GM18907 (cell line): ENCODE results near the gene MPHOSPH10.
A peak's percentile ranks its signal among the peaks of the same experiment; 100 is the strongest.
"Not testable (repeated sequence)": the region's sequence is repeated elsewhere in the genome, so short reads cannot be mapped to it uniquely, and the experiment has no call there.

ENCODE experiments used
- ATAC-seq: cut with Tn5 transposase; IDR thresholded peaks from one replicate; pipeline ENCODE4 v1.9.1; 2021; ENCODE audit warnings: mild to moderate bottlenecking, moderate library complexity; ENCODE audit not compliant: unreplicated experiment

The MPHOSPH10 gene

DNA sequence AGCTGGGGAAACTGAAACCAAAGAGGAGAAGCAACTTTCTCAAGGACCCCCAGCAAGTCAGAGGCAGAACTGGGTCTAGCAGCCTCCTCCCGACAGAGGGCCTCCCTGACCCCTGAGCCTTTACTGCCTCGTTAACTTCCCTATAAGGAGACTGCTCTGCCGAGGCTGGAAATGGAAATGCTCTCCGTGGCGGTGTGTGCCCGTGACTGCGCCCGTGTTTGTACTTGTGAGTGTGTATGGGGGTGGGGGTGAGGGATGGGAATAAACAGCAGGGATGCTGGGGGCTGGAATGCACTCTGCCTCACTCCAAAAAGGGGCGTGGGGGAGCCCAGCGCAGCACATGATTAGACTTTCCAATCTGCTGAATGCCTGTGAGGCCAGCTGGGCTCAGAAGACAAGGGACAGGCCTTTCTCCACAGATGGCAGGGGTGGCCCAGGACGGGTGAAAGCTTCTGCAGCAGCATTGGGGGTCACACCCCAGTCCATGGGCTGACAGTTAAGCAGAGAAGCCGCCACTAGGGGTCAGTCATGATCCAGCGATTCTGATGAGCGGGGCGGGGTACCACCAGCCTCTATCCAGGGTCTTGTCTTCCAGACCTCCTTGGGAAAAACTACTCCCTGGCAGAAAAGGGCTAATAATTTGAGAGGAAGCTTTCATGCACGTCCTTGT lies 26.8 kb downstream of the MPHOSPH10 start:
- ATAC-seq = peak; percentile 56

DNA sequence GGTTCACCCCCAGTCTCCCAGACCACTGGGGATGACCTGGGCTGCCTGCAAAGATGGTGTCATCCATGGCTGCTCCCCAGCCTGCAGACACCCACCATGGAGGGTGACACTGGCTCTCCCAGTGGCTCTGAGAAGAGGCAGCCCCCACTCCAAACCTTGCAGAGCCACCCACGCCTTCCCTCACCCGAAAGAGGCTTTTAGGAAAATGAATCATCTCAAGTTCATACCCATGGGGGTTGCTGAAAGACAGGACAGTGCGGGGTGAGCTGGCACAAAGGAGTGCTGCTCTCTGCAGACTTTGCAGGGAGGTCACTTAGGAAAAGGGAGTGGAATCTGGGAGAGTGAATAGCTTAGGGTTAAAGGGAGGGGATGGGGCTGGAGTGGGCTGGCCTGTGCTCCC lies 36.4 kb downstream of the MPHOSPH10 start:
- no peak for ATAC-seq

DNA sequence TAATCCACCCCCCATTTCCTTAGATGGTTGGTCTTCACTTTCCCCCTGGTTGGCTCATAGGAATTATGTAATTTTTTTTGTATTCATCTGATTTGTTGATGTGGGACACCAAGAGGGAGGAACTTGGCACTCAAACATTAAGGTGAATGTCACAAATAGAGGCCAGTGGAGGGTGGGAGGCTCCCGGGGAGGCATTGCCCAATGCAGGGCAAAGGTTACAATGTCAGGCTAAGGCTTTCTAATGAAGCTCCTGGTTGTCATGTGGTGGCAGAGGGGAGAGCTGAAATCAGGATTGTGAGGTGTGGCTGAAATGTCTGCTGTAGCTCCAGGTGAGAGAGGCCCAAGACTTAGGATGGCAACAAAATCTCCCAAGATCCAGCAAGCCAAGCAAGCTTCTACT lies 42.7 kb downstream of the MPHOSPH10 start:
- ATAC-seq = no peak

DNA sequence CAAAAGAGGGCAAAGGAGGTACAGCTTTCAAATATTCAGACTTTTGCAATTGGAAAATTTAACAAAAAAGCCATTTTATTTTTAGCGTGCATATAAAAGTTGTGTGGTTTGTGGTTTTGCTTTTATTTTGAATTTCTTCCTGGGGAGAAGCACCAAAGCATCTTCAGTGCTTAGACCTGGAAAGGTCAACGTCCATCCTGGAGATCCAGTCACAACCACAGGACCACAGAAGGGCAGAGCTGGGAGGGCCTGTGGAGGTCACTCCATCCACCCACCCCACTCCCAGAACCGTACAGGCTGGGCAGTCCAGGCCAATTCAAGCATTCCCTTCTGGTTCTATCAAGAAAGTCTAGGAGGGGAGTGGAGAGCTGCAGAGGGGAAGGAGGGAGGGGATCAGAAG lies 43.8 kb downstream of the MPHOSPH10 start:
- ATAC-seq = no peak

DNA sequence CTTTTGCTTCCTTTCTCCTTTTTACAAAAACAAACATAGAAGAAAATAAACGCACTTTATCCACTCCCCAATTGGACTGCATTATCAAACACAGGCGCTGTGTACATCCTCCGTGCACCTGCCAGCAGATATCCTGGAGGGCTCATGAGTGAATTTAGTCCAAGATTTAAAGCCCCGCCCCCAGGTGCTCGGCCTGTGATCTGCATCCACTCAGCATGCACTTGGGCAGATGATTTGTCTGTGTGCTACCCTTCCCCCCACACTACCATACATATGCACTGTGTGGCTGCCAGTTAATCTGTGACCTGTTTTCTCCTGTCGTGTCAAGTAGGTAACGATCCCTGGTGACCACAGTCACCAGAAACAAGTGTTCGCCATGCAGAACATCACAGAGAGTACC lies 48.4 kb downstream of the MPHOSPH10 start:
- not testable (repeated sequence) for ATAC-seq

DNA sequence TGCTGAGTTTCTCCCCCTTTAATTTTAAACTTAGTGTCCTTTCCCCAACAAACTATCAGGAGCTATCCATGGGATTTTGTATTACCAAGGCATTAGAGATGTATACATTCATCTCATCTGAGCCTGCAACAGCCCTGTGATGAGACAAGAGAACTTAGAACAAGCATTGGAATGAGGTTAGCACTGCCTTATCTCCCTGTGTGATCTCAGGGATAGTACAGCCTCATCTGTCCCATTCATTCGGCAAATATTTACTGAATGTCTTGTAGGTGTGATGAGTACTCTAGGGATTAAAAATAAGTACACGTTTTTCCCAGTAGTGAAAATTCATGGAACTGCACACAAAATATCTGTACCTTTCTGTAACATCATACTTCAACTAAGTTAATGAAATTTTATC lies 50.9 kb downstream of the MPHOSPH10 start:
- no peak for ATAC-seq

DNA sequence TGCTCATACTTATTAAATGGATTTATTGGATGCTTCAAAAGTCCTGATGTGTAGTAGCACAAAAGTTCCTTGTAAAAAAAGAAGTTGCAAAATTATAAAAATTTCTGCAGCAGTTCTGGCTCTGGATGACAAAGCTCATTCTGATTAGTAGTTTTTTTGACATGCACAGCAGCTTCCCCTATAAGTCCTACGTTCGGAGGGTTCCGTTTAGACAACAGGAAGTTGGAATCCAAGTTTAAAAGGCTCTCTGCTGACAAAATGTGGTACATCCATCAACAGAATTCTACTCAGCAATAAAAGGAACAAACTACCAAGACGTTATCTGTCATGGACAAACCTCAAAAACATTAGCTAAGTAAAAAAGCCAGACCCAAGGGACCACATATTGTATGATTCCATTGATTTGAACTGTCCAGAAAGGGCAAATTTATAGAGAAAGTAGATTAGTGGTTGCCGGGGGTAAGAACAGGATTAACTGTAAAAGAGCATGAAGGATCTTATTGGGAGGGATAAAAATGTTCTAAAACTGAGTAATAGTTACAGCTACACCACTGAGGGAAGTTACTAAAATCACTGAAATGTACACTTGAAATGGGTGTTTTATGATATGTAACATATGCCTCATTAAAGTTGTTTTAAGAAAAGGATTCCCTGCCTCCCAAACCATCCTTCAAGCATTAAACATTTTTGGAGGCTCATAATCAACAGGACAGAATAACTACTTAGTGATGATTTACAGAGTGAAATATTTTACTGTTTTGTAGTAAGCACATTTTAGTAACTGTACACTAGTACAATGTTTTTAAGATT lies 53.1 kb downstream of the MPHOSPH10 start:
- not testable (repeated sequence) for ATAC-seq

DNA sequence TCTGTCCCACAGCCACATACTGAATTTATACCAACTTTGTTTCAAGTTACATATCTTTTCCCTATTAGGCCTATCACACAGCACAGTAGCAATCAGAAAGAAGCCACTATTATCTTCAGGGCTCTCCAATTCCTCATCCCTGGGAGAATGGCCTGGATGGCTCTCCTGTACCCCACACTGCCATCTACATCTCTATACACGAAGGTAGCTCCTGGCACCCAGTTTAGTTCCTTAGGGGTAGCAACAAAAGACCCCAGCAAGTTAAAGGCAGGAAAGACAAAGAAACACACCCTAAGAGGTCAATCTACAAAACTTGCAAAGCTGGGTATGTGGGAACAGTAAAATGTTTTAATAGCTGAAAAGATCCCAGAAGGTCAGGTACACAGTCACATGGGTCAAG lies 56.5 kb downstream of the MPHOSPH10 start:
- ATAC-seq = no peak

DNA sequence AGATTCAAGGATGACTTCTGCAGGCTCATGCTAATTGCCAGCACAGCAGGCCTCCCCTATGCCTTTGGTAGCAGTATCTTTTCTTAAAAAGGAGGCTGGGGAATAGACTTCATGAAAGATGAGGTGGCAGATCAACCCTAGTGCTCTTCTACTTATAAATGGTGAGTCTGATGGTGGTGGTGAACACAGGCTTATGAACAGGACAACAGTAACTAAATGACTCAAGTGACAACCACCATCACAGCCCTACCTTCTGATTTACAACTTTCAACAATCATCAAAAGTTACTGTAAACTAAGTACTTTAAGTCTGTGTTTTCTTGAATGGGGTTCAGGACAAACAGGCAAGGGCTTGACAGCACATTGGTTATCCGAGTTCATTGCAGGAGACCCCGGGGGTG lies 57.2 kb downstream of the MPHOSPH10 start:
- ATAC-seq = no peak

DNA sequence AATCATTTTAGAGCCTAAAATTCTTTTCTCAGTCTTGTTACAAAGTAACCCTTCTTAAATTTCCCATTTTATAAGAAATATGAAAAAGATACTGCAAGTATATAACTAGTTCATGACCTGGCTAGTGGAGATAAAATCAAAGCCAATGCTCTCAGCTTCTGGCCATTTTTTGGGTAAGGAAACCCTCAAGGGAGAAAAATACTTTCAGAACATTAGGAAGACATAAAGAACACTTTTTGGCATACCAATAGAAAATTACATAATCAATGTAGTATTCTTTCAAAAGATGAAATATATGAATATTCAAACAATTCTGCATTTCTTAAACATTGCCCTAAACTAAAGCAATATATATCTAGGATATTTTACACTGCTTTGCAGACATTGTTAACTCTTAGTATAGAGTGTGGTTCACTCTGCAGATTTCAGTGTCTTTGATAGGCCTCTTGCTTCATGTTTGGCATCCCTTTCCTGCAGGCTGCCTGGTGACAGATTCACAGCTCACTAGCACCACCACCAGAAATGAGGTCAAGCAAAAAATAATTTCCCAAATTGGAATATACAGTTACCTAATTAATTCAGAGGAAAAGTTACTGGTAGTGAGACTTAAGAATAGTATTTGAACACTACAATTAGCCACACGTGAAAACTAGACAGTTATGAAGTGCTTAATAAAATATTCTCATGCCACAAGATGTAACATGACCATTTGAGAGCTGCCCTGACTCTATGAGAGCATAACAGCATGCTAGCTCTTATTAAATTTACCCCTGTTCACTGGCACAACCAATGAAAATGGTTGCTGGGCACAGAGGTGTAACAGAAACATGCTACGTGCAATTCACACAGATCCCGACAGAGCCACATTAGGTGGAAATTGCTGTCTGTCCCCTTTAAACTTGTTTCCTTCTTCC lies 60.5 kb downstream of the MPHOSPH10 start:
- no peak for ATAC-seq

DNA sequence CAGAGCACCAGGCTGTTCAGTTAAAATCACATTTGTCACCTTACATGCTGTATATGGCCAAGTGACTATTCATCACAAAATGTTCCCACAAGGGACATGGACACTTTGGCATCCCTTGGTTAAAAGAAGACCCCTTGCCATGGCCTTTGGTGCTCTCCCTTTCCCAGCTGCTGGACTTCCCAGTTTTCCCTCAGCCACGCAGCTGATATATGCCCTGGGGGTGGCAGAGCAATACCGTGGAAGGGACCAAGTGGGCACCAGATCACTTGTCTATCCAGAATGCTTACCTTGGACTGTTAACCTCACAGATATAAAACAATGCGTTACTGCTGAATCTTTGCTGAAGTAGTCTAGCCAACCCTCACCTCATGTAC lies 61.1 kb downstream of the MPHOSPH10 start:
- ATAC-seq = no peak
